ENCODE results near the gene TBXAS1. TPM values are rescaled to one million over a fixed set of nuclear protein-coding genes. Genes with fewer than 3 reads are reported as not detected.

Gene TBXAS1
- total and polyA plus RNA-seq, 2 of the 8 experiments (the other 6 are each of a cell fraction or from before 2014, with no cell fraction given) = 0.86 to 2.1 TPM

DNA sequence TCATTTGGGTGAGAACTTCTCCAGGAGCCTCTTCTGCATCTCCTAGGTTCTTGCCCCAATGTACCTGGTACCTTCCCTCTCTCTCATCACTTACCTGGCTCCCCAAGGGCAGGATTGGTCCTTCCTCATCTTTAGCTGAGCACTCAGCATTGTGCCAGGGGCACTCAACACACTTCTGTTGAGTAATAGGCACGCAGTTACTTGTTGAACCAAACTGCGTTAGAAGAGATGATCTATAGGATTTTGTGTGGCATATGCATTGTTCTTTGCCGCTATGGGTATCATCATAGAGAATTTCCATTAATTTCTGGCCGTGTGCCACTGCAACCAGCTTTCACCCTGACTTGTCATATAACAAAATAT lies 16.4 kb downstream of the TBXAS1 start (continued):
- TF ChIP-seq, protein P1, sequence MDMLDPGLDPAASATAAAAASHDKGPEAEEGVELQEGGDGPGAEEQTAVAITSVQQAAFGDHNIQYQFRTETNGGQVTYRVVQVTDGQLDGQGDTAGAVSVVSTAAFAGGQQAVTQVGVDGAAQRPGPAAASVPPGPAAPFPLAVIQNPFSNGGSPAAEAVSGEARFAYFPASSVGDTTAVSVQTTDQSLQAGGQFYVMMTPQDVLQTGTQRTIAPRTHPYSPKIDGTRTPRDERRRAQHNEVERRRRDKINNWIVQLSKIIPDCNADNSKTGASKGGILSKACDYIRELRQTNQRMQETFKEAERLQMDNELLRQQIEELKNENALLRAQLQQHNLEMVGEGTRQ (IDR thresholded peaks at IDR 0.05; ENCODE audit: low read length) = no peak
- TF ChIP-seq, protein P2, sequence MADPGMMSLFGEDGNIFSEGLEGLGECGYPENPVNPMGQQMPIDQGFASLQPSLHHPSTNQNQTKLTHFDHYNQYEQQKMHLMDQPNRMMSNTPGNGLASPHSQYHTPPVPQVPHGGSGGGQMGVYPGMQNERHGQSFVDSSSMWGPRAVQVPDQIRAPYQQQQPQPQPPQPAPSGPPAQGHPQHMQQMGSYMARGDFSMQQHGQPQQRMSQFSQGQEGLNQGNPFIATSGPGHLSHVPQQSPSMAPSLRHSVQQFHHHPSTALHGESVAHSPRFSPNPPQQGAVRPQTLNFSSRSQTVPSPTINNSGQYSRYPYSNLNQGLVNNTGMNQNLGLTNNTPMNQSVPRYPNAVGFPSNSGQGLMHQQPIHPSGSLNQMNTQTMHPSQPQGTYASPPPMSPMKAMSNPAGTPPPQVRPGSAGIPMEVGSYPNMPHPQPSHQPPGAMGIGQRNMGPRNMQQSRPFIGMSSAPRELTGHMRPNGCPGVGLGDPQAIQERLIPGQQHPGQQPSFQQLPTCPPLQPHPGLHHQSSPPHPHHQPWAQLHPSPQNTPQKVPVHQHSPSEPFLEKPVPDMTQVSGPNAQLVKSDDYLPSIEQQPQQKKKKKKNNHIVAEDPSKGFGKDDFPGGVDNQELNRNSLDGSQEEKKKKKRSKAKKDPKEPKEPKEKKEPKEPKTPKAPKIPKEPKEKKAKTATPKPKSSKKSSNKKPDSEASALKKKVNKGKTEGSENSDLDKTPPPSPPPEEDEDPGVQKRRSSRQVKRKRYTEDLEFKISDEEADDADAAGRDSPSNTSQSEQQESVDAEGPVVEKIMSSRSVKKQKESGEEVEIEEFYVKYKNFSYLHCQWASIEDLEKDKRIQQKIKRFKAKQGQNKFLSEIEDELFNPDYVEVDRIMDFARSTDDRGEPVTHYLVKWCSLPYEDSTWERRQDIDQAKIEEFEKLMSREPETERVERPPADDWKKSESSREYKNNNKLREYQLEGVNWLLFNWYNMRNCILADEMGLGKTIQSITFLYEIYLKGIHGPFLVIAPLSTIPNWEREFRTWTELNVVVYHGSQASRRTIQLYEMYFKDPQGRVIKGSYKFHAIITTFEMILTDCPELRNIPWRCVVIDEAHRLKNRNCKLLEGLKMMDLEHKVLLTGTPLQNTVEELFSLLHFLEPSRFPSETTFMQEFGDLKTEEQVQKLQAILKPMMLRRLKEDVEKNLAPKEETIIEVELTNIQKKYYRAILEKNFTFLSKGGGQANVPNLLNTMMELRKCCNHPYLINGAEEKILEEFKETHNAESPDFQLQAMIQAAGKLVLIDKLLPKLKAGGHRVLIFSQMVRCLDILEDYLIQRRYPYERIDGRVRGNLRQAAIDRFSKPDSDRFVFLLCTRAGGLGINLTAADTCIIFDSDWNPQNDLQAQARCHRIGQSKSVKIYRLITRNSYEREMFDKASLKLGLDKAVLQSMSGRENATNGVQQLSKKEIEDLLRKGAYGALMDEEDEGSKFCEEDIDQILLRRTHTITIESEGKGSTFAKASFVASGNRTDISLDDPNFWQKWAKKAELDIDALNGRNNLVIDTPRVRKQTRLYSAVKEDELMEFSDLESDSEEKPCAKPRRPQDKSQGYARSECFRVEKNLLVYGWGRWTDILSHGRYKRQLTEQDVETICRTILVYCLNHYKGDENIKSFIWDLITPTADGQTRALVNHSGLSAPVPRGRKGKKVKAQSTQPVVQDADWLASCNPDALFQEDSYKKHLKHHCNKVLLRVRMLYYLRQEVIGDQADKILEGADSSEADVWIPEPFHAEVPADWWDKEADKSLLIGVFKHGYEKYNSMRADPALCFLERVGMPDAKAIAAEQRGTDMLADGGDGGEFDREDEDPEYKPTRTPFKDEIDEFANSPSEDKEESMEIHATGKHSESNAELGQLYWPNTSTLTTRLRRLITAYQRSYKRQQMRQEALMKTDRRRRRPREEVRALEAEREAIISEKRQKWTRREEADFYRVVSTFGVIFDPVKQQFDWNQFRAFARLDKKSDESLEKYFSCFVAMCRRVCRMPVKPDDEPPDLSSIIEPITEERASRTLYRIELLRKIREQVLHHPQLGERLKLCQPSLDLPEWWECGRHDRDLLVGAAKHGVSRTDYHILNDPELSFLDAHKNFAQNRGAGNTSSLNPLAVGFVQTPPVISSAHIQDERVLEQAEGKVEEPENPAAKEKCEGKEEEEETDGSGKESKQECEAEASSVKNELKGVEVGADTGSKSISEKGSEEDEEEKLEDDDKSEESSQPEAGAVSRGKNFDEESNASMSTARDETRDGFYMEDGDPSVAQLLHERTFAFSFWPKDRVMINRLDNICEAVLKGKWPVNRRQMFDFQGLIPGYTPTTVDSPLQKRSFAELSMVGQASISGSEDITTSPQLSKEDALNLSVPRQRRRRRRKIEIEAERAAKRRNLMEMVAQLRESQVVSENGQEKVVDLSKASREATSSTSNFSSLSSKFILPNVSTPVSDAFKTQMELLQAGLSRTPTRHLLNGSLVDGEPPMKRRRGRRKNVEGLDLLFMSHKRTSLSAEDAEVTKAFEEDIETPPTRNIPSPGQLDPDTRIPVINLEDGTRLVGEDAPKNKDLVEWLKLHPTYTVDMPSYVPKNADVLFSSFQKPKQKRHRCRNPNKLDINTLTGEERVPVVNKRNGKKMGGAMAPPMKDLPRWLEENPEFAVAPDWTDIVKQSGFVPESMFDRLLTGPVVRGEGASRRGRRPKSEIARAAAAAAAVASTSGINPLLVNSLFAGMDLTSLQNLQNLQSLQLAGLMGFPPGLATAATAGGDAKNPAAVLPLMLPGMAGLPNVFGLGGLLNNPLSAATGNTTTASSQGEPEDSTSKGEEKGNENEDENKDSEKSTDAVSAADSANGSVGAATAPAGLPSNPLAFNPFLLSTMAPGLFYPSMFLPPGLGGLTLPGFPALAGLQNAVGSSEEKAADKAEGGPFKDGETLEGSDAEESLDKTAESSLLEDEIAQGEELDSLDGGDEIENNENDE (IDR thresholded peaks at IDR 0.05; ENCODE audit: insufficient replicate concordance, low read length) = no peak
- TF ChIP-seq, protein P3, sequence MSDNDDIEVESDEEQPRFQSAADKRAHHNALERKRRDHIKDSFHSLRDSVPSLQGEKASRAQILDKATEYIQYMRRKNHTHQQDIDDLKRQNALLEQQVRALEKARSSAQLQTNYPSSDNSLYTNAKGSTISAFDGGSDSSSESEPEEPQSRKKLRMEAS (IDR thresholded peaks at IDR 0.05) = no peak
- TF ChIP-seq, protein P4, sequence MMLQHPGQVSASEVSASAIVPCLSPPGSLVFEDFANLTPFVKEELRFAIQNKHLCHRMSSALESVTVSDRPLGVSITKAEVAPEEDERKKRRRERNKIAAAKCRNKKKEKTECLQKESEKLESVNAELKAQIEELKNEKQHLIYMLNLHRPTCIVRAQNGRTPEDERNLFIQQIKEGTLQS (IDR thresholded peaks at IDR 0.05; ENCODE audit: insufficient read depth, low read depth, low read length) = no peak
- no peak for TF ChIP-seq POLR2AphosphoS5 (IDR thresholded peaks at IDR 0.05; ENCODE audit: low read depth, low read length)

Measured in H1 (cell line).